Osteoblast (primary cell): ENCODE results near the gene CD164L2. TPM values are rescaled to one million over a fixed set of nuclear protein-coding genes. Genes with fewer than 3 reads are reported as not detected.

Experiments used
- DNase-seq: peaks from one replicate; pipeline ENCODE4 v3.0.0; 2011; ENCODE audit warnings: low spot score, mixed read lengths; ENCODE audit not compliant: insufficient read length; ENCODE audit errors: missing footprints
- H2AFZ ChIP-seq: 2 replicates; pipeline ENCODE4 v1.6.0; 2011; ENCODE audit warnings: mild to moderate bottlenecking, low read length
- H3K27ac ChIP-seq: 2 replicates; pipeline ENCODE4 v1.5.1; 2011; ENCODE audit warnings: mild to moderate bottlenecking, low read depth, low read length, moderate library complexity
- H3K27me3 ChIP-seq: 2 replicates; pipeline ENCODE4 v1.6.0; 2012; ENCODE audit warnings: mild to moderate bottlenecking, control low read depth, inconsistent platforms, low read length, moderate library complexity; ENCODE audit not compliant: insufficient read depth
- H3K36me3 ChIP-seq: 2 replicates; pipeline ENCODE4 v1.5.1; 2011; ENCODE audit warnings: mild to moderate bottlenecking, low read length, control low read depth, moderate library complexity; ENCODE audit not compliant: insufficient read depth
- H3K4me1 ChIP-seq: 2 replicates; pipeline ENCODE4 v1.5.1; 2011; ENCODE audit warnings: mild to moderate bottlenecking, low read length, control low read depth, moderate library complexity; ENCODE audit not compliant: insufficient read depth
- H3K4me2 ChIP-seq: 2 replicates; pipeline ENCODE4 v1.6.0; 2011; ENCODE audit warnings: mild to moderate bottlenecking, low read length; ENCODE audit not compliant: insufficient read depth
- H3K4me3 ChIP-seq: fragments of 200-600 bp; sonication (generic); 3 replicates; pipeline ENCODE4 v1.5.1; 2012; ENCODE audit warnings: mild to moderate bottlenecking, low read length, inconsistent platforms; ENCODE audit not compliant: insufficient read depth
- H3K79me2 ChIP-seq: 2 replicates; pipeline ENCODE4 v1.6.0; 2012; ENCODE audit warnings: mild to moderate bottlenecking, low read length, control low read depth, inconsistent platforms; ENCODE audit not compliant: insufficient read depth
- H3K9me3 ChIP-seq: 2 replicates; pipeline ENCODE4 v1.5.1; 2011; ENCODE audit warnings: low read depth, low read length, control low read depth
- H4K20me1 ChIP-seq: 2 replicates; pipeline ENCODE4 v1.6.0; 2012; ENCODE audit warnings: mild to moderate bottlenecking, low read length, control low read depth; ENCODE audit not compliant: insufficient read depth
- CTCF ChIP-seq: IDR thresholded peaks from 2 replicates; pipeline ENCODE4 v1.5.1; 2011; ENCODE audit warnings: mild to moderate bottlenecking, low read depth, low read length, moderate library complexity; ENCODE audit errors: extremely low read depth
- total RNA-seq: library from RNA; depleted of rRNA; stranded (reverse); fragments of >200 nt; gene quantifications from 2 replicates; pipeline ENCODE4 v1.2.3, GENCODE V29; 2012

Gene CD164L2
- total RNA-seq, 1 donor: not detected

GRCh38 chr1:27394925-27395324, 11.8 kb upstream of the CD164L2 start:
- Histone ChIP-seq H2AFZ (no peak overlapping the region), H4K20me1 (no peaks in the 10 kb centered on the region), H3K4me1 (peaks cover 27% of the 10 kb centered on the region), H3K9me3 (no peaks in the 10 kb centered on the region), H3K36me3 (no peaks in the 10 kb centered on the region), H3K79me2 (peaks cover 17% of the 10 kb centered on the region), H3K4me2 (peak overlapping the region; percentile 44), H3K27me3 (peaks cover 12% of the 10 kb centered on the region), H3K27ac (peak overlapping the region; percentile 57), H3K4me3 (no peak overlapping the region)
- no peak for TF ChIP-seq CTCF
- peak; percentile 91 for DNase-seq

GRCh38 chr1:27394282-27394658, 11.1 kb upstream of the CD164L2 start:
- Histone ChIP-seq H3K27ac (peak overlapping the region; percentile 57), H2AFZ (no peak overlapping the region), H3K36me3 (no peaks in the 10 kb centered on the region), H3K4me2 (no peak overlapping the region), H3K9me3 (no peaks in the 10 kb centered on the region), H3K27me3 (peaks cover 8% of the 10 kb centered on the region), H3K4me1 (peaks cover 27% of the 10 kb centered on the region), H4K20me1 (no peaks in the 10 kb centered on the region), H3K79me2 (peaks cover 17% of the 10 kb centered on the region), H3K4me3 (no peak overlapping the region)
- no peak for DNase-seq
- no peak for TF ChIP-seq CTCF

GRCh38 chr1:27393641-27394281, 10.6 kb upstream of the CD164L2 start:
- Histone ChIP-seq H3K27me3 (peaks cover 3% of the 10 kb centered on the region), H3K27ac (peak overlapping the region; percentile 76), H3K36me3 (no peaks in the 10 kb centered on the region), H3K79me2 (peaks cover 17% of the 10 kb centered on the region), H3K4me1 (peaks cover 27% of the 10 kb centered on the region), H4K20me1 (no peaks in the 10 kb centered on the region), H2AFZ (no peak overlapping the region), H3K4me2 (no peak overlapping the region), H3K4me3 (no peak overlapping the region), H3K9me3 (no peaks in the 10 kb centered on the region)
- DNase-seq: peak; percentile 85
- TF ChIP-seq CTCF: no peak

GRCh38 chr1:27392778-27393635, 9.9 kb upstream of the CD164L2 start:
- Histone ChIP-seq H2AFZ (peak overlapping the region; percentile 71), H3K9me3 (no peaks in the 10 kb centered on the region), H3K79me2 (peaks cover 17% of the 10 kb centered on the region), H4K20me1 (no peaks in the 10 kb centered on the region), H3K36me3 (no peaks in the 10 kb centered on the region), H3K27me3 (peaks cover 3% of the 10 kb centered on the region), H3K4me3 (peak overlapping the region; percentile 80), H3K4me2 (peak overlapping the region; percentile 89), H3K27ac (peak overlapping the region; percentile 76), H3K4me1 (peaks cover 27% of the 10 kb centered on the region)
- peak; percentile 91 for DNase-seq
- TF ChIP-seq CTCF: peak; percentile 37
